ENCODE results near the gene GALNT9. TPM values are rescaled to one million over a fixed set of nuclear protein-coding genes. Genes with fewer than 3 reads are reported as not detected.

Gene GALNT9
- total RNA-seq, 2 experiments from 2014 or later, result not detected

- ATAC-seq (no peak), DNase-seq (no peak)
- Mint-ChIP-seq H3K27me3 (no peaks in the 10 kb centered on the region), H3K36me3 (no peaks in the 10 kb centered on the region), H3K9me3 (ENCODE audit: low read depth) (no peaks in the 10 kb centered on the region), H3K27ac (no peak overlapping the region), H3K4me1 (no peaks in the 10 kb centered on the region), H3K4me3 (no peak overlapping the region)
- CTCF ChIA-PET, result no interaction called here
These were observed 25.0 kb upstream of the GALNT9 start for GRCh38 chr12:132354211-132354981.

- Mint-ChIP-seq H3K27ac (no peak overlapping the region), H3K9me3 (ENCODE audit: low read depth) (no peaks in the 10 kb centered on the region), H3K4me3 (no peak overlapping the region), H3K36me3 (no peaks in the 10 kb centered on the region), H3K27me3 (no peaks in the 10 kb centered on the region), H3K4me1 (no peaks in the 10 kb centered on the region)
- DNase-seq (no peak), ATAC-seq (no peak)
- CTCF ChIA-PET, result no interaction called here
These were observed 24.4 kb upstream of the GALNT9 start for GRCh38 chr12:132353811-132354210.

GRCh38 chr12:132352896-132353800 lies 23.8 kb upstream of the GALNT9 start:
- no peak overlapping the region for H3K4me3 Mint-ChIP-seq
- ATAC-seq (no peak), DNase-seq (no peak)
- CTCF ChIA-PET, result no interaction called here
- no peaks in the 10 kb centered on the region for H3K9me3 Mint-ChIP-seq (ENCODE audit: low read depth)
- H3K27me3 Mint-ChIP-seq, result no peaks in the 10 kb centered on the region
- no peaks in the 10 kb centered on the region for H3K4me1 Mint-ChIP-seq
- H3K36me3 Mint-ChIP-seq, result no peaks in the 10 kb centered on the region
- no peak overlapping the region for H3K27ac Mint-ChIP-seq

- DNase-seq (no peak), ATAC-seq (no peak)
- Mint-ChIP-seq H3K27me3 (no peaks in the 10 kb centered on the region), H3K4me3 (no peak overlapping the region), H3K4me1 (no peaks in the 10 kb centered on the region), H3K36me3 (no peaks in the 10 kb centered on the region), H3K9me3 (ENCODE audit: low read depth) (no peaks in the 10 kb centered on the region), H3K27ac (no peak overlapping the region)
- CTCF ChIA-PET, result no interaction called here
These were observed 22.5 kb upstream of the GALNT9 start for GRCh38 chr12:132351751-132352495.

GRCh38 chr12:132349501-132350131 lies 20.2 kb upstream of the GALNT9 start:
- H3K27me3 Mint-ChIP-seq, result no peaks in the 10 kb centered on the region
- CTCF ChIA-PET, result interaction anchor here (1.3 kb wide), 1 partner anchor 211 kb away, joined by 4 read pairs; no protein-coding TSS in a partner anchor

DNA sequence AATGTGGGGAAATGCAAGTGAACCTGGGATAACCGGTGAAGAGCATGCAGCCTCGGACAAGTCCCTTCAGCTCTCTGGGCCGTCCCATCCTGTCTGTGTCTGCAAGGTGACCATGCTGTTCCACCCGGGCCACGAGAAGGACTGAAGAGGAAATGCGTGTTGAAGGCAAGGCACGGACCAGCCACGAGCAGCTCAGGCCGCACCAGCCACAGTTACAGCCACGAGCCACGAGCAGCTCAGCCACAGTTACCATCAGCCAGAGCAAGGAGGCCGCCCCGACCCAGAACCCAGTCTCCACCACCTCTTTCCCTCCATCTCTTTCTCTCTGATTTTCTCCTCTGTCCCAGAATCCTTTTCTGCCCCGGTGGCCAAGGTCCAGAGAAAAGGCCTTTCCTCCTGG lies 18.8 kb upstream of the GALNT9 start:
- no peak for DNase-seq
- no peaks in the 10 kb centered on the region for H3K36me3 Mint-ChIP-seq
- H3K4me1 Mint-ChIP-seq, result no peaks in the 10 kb centered on the region

More at GRCh38 chr12:132349501-132350131, 20.2 kb upstream of the GALNT9 start:
- H3K4me3 Mint-ChIP-seq, result no peak overlapping the region
- ATAC-seq (no peak), DNase-seq (no peak)
- no peaks in the 10 kb centered on the region for H3K36me3 Mint-ChIP-seq
- H3K9me3 Mint-ChIP-seq (ENCODE audit: low read depth), result no peaks in the 10 kb centered on the region
- no peaks in the 10 kb centered on the region for H3K4me1 Mint-ChIP-seq
- H3K27ac Mint-ChIP-seq, result no peak overlapping the region

GRCh38 chr12:132347176-132347855 lies 17.9 kb upstream of the GALNT9 start:
- Mint-ChIP-seq H3K27ac (no peak overlapping the region), H3K4me3 (no peak overlapping the region), H3K36me3 (no peaks in the 10 kb centered on the region), H3K27me3 (peaks cover 3% of the 10 kb centered on the region), H3K9me3 (ENCODE audit: low read depth) (peaks cover 6% of the 10 kb centered on the region), H3K4me1 (no peaks in the 10 kb centered on the region)
- CTCF ChIA-PET, result no interaction called here
- ATAC-seq (no peak), DNase-seq (no peak)

More for the DNA sequence above, 18.8 kb upstream of the GALNT9 start:
- CTCF ChIA-PET, result no interaction called here
- H3K27me3 Mint-ChIP-seq, result peaks cover 3% of the 10 kb centered on the region
- no peak overlapping the region for H3K4me3 Mint-ChIP-seq
- H3K9me3 Mint-ChIP-seq (ENCODE audit: low read depth), result peaks cover under 1% of the 10 kb centered on the region
- ATAC-seq, result no peak
- no peak overlapping the region for H3K27ac Mint-ChIP-seq

GRCh38 chr12:132346471-132347175 lies 17.2 kb upstream of the GALNT9 start:
- no peaks in the 10 kb centered on the region for H3K4me1 Mint-ChIP-seq
- CTCF ChIA-PET, result no interaction called here
- peaks cover 6% of the 10 kb centered on the region for H3K9me3 Mint-ChIP-seq (ENCODE audit: low read depth)
- DNase-seq (no peak), ATAC-seq (no peak)
- no peaks in the 10 kb centered on the region for H3K36me3 Mint-ChIP-seq
- no peak overlapping the region for H3K27ac Mint-ChIP-seq
- H3K4me3 Mint-ChIP-seq, result no peak overlapping the region
- H3K27me3 Mint-ChIP-seq, result peaks cover 3% of the 10 kb centered on the region

GRCh38 chr12:132345561-132346200 lies 16.3 kb upstream of the GALNT9 start:
- H3K4me1 Mint-ChIP-seq, result no peaks in the 10 kb centered on the region
- H3K36me3 Mint-ChIP-seq, result no peaks in the 10 kb centered on the region
- no peak overlapping the region for H3K4me3 Mint-ChIP-seq
- H3K9me3 Mint-ChIP-seq (ENCODE audit: low read depth), result peaks cover 6% of the 10 kb centered on the region
- H3K27ac Mint-ChIP-seq, result no peak overlapping the region
- no peak for DNase-seq
- ATAC-seq, result no peak
- H3K27me3 Mint-ChIP-seq, result peaks cover 3% of the 10 kb centered on the region
- CTCF ChIA-PET, result no interaction called here

DNA sequence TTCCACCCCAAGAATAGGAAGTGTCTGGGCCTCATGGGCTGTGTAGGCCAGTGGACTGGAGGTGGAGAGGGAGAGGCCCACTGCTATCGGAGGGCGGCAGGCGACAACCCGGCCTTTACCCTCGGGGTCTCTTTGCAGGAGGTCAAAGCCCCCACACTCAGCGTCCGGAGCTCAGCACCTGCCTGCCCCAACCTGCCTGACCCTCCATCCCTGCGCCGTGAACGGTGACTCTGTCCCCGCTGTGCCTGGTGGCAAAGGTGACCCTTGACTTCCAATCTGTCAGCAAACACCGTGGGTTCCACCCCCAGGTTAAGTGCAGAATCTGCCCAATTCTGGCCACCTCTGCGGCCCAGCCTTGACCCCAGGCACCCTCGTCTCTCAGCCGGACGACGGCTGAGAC lies 15.7 kb upstream of the GALNT9 start:
- Mint-ChIP-seq H3K27ac (no peak overlapping the region), H3K4me1 (no peaks in the 10 kb centered on the region), H3K9me3 (ENCODE audit: low read depth) (peaks cover 6% of the 10 kb centered on the region), H3K4me3 (no peak overlapping the region), H3K36me3 (no peaks in the 10 kb centered on the region), H3K27me3 (peaks cover 3% of the 10 kb centered on the region)
- CTCF ChIA-PET, result no interaction called here
- no peak for ATAC-seq
- DNase-seq, result no peak

GRCh38 chr12:132344601-132345000 lies 15.2 kb upstream of the GALNT9 start:
- no peaks in the 10 kb centered on the region for H3K4me1 Mint-ChIP-seq
- CTCF ChIA-PET, result no interaction called here
- H3K4me3 Mint-ChIP-seq, result no peak overlapping the region
- DNase-seq (no peak), ATAC-seq (no peak)
- H3K9me3 Mint-ChIP-seq (ENCODE audit: low read depth), result peaks cover 6% of the 10 kb centered on the region
- H3K27me3 Mint-ChIP-seq, result peaks cover 3% of the 10 kb centered on the region
- H3K27ac Mint-ChIP-seq, result no peak overlapping the region
- no peaks in the 10 kb centered on the region for H3K36me3 Mint-ChIP-seq

DNA sequence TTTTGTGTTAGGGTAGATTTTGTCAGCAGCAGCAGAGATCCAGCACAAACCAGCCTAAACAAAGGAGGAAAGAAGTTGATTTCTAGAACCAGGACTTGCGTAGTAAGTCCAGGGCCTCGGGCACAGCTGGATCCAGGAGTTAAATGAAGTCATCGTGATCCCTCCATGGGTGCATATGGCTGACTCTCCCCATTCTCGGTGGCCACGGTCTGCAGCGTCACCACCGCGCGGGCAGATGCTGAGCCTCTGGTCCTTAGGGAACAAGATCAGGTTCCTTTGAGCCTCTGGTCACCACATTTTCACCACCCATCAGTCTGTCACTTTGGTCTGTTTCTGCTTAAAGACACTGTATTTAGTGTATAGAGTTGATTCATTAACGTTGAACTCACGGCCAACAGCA lies 14.8 kb upstream of the GALNT9 start:
- H3K4me1 Mint-ChIP-seq, result no peaks in the 10 kb centered on the region
- ATAC-seq (no peak), DNase-seq (no peak)
- H3K36me3 Mint-ChIP-seq, result no peaks in the 10 kb centered on the region
- CTCF ChIA-PET, result no interaction called here
- H3K27ac Mint-ChIP-seq, result no peak overlapping the region
- H3K27me3 Mint-ChIP-seq, result peaks cover 3% of the 10 kb centered on the region
- H3K9me3 Mint-ChIP-seq (ENCODE audit: low read depth), result peaks cover 6% of the 10 kb centered on the region
- no peak overlapping the region for H3K4me3 Mint-ChIP-seq

All from activated CD8-positive, alpha-beta memory T cell treated with anti-CD3 and anti-CD28 coated beads, Interleukin-2, amount 10 ng/mL, durations not matched to agents 7 days and 5 days (primary cell).